Astrocyte (in vitro differentiated cells and primary cell): ENCODE results near the gene C1QB.

ENCODE experiments used
- EZH2 ChIP-seq: IDR thresholded peaks from 2 replicates; pipeline ENCODE4 v1.6.1; 2012; ENCODE audit warnings: mild to moderate bottlenecking, low read length, inconsistent platforms; ENCODE audit not compliant: insufficient read depth
- TF ChIP-seq, protein P1 (sequence below): IDR thresholded peaks from 2 replicates; pipeline ENCODE4 v1.5.1; 2011; ENCODE audit warnings: low read depth, mild to moderate bottlenecking, inconsistent platforms, low read length, moderate library complexity; ENCODE audit not compliant: insufficient read depth

- TF ChIP-seq, protein P1, sequence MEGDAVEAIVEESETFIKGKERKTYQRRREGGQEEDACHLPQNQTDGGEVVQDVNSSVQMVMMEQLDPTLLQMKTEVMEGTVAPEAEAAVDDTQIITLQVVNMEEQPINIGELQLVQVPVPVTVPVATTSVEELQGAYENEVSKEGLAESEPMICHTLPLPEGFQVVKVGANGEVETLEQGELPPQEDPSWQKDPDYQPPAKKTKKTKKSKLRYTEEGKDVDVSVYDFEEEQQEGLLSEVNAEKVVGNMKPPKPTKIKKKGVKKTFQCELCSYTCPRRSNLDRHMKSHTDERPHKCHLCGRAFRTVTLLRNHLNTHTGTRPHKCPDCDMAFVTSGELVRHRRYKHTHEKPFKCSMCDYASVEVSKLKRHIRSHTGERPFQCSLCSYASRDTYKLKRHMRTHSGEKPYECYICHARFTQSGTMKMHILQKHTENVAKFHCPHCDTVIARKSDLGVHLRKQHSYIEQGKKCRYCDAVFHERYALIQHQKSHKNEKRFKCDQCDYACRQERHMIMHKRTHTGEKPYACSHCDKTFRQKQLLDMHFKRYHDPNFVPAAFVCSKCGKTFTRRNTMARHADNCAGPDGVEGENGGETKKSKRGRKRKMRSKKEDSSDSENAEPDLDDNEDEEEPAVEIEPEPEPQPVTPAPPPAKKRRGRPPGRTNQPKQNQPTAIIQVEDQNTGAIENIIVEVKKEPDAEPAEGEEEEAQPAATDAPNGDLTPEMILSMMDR: no peak
- TF ChIP-seq EZH2: no peak
Measured at GRCh38 chr1:22641247-22641646, 11.8 kb upstream of the C1QB start.
